Mesenchymal stem cell (in vitro differentiated cells and primary cell): ENCODE measurements around the gene TLCD2.
"Not testable (repeated sequence)": the region's sequence is repeated elsewhere in the genome, so short reads cannot be mapped to it uniquely, and the experiment has no call there.

Experiments
- DNase-seq: peaks from one replicate; pipeline ENCODE4 v3.0.0-alpha.2; 2013
- H2AFZ ChIP-seq: one replicate; pipeline ENCODE4 v1.6.1; 2013; ENCODE audit warnings: low read depth, mild to moderate bottlenecking, control low read depth, inconsistent platforms, low read length, moderate library complexity
- H2AK5ac ChIP-seq: 2 replicates; pipeline ENCODE4 v1.6.1; 2013; ENCODE audit warnings: low read length, moderate library complexity, mild to moderate bottlenecking, inconsistent platforms; ENCODE audit not compliant: severe bottlenecking
- H2BK120ac ChIP-seq: one replicate; pipeline ENCODE4 v1.6.1; 2013; ENCODE audit warnings: low read depth, mild to moderate bottlenecking, inconsistent platforms, low read length, moderate library complexity
- H2BK12ac ChIP-seq, 2 experiments: one replicate each; pipeline ENCODE4 v1.6.1; 2013; ENCODE audit warnings: inconsistent platforms in 2 of 2, low read length in 2 of 2, mild to moderate bottlenecking in 2 of 2, moderate library complexity in 2 of 2, control low read depth in 1 of 2
- H2BK15ac ChIP-seq: one replicate; pipeline ENCODE4 v1.6.1; 2013; ENCODE audit warnings: mild to moderate bottlenecking, low read depth, inconsistent platforms; ENCODE audit not compliant: poor library complexity, severe bottlenecking
- H2BK5ac ChIP-seq: 2 replicates; pipeline ENCODE4 v1.6.1; 2013; ENCODE audit warnings: low read depth, mild to moderate bottlenecking, low read length, control low read depth, inconsistent platforms; ENCODE audit not compliant: poor library complexity, severe bottlenecking
- H3K14ac ChIP-seq, 2 experiments: one replicate each; pipeline ENCODE4 v1.6.1; 2013; ENCODE audit warnings: inconsistent platforms in 2 of 2, low read length in 2 of 2, control low read depth in 1 of 2, mild to moderate bottlenecking in 1 of 2, moderate library complexity in 1 of 2
- H3K18ac ChIP-seq, 2 experiments: one replicate each; pipeline ENCODE4 v1.6.1; 2013; ENCODE audit warnings: inconsistent platforms in 2 of 2, low read length in 2 of 2, control low read depth in 1 of 2, low read depth in 1 of 2, mild to moderate bottlenecking in 1 of 2
- H3K23ac ChIP-seq, 2 experiments: one replicate each; pipeline ENCODE4 v1.6.1; 2013; ENCODE audit warnings: inconsistent platforms in 2 of 2, low read length in 2 of 2, mild to moderate bottlenecking in 2 of 2, moderate library complexity in 2 of 2, control low read depth in 1 of 2
- H3K27ac ChIP-seq: 2 replicates; pipeline ENCODE4 v1.5.1; 2013; ENCODE audit warnings: mild to moderate bottlenecking, moderate library complexity, low read length, control low read depth, inconsistent platforms; ENCODE audit not compliant: poor library complexity, severe bottlenecking
- H3K27me3 ChIP-seq, 2 experiments: 2 replicates each; pipeline versions ENCODE4 v1.6.1 to v1.7.0; 2013; ENCODE audit warnings: low read length in 2 of 2, mild to moderate bottlenecking in 2 of 2, moderate library complexity in 2 of 2, control low read depth in 1 of 2, inconsistent platforms in 1 of 2; ENCODE audit not compliant: control insufficient read depth in 1 of 2, insufficient read depth in 1 of 2
- H3K36me3 ChIP-seq, 2 experiments: 2 replicates each; pipeline versions ENCODE4 v1.6.1 to v1.7.0; 2013; ENCODE audit warnings: low read length in 2 of 2, control low read depth in 1 of 2, inconsistent platforms in 1 of 2, low read depth in 1 of 2, mild to moderate bottlenecking in 1 of 2; ENCODE audit not compliant: insufficient read depth in 2 of 2, control insufficient read depth in 1 of 2
- H3K4ac ChIP-seq, 2 experiments: one replicate each; pipeline ENCODE4 v1.6.1; 2013; ENCODE audit warnings: inconsistent platforms in 2 of 2, low read length in 2 of 2, mild to moderate bottlenecking in 2 of 2, moderate library complexity in 2 of 2, control low read depth in 1 of 2, low read depth in 1 of 2
- H3K4me1 ChIP-seq: 2 replicates; pipeline ENCODE4 v1.6.1; 2013; ENCODE audit warnings: low read depth, low read length, control low read depth; ENCODE audit not compliant: control insufficient read depth, insufficient read depth
- H3K4me2 ChIP-seq: 2 replicates; pipeline ENCODE4 v1.6.1; 2013; ENCODE audit warnings: low read length, mild to moderate bottlenecking, inconsistent platforms; ENCODE audit not compliant: poor library complexity, severe bottlenecking
- H3K4me3 ChIP-seq, 2 experiments: 2 replicates each; pipeline versions ENCODE4 v1.5.1 to v1.7.0; 2013; ENCODE audit warnings: low read length in 2 of 2, mild to moderate bottlenecking in 2 of 2, control low read depth in 1 of 2, low read depth in 1 of 2; ENCODE audit not compliant: insufficient read depth in 1 of 2
- H3K79me1 ChIP-seq: replicated peaks from 2 replicates; pipeline ENCODE4 v1.6.1; 2013; ENCODE audit warnings: mild to moderate bottlenecking, control low read depth, low read length, inconsistent platforms; ENCODE audit not compliant: poor library complexity, severe bottlenecking
- H3K9ac ChIP-seq: 2 replicates; pipeline ENCODE4 v1.7.0; 2013; ENCODE audit warnings: mild to moderate bottlenecking, low read length, moderate library complexity
- H3K9me3 ChIP-seq: 2 replicates; pipeline ENCODE4 v1.7.0; 2013; ENCODE audit warnings: mild to moderate bottlenecking, low read length; ENCODE audit not compliant: control insufficient read depth
- H4K8ac ChIP-seq: one replicate; pipeline ENCODE4 v1.6.1; 2013; ENCODE audit warnings: inconsistent platforms, mild to moderate bottlenecking, low read length, moderate library complexity
- H4K91ac ChIP-seq: one replicate; pipeline ENCODE4 v1.6.1; 2013; ENCODE audit warnings: mild to moderate bottlenecking, low read length, inconsistent platforms
- WGBS: methylation state at CpG from one replicate; pipeline ENCODE4 v1.1.7; 2013; ENCODE audit warnings: mixed read lengths; 5-methylcytosine and 5-hydroxymethylcytosine counted together

Gene TLCD2

GRCh38 chr17:1663934-1664333 is 46.2 kb downstream of the TLCD2 start:
- not testable (repeated sequence) for H3K27ac ChIP-seq, H2BK5ac ChIP-seq, H3K4me3 ChIP-seq, H2AK5ac ChIP-seq, H3K23ac ChIP-seq, H4K91ac ChIP-seq, H3K4ac ChIP-seq, H3K18ac ChIP-seq, H2BK120ac ChIP-seq, H3K27me3 ChIP-seq, DNase-seq, H3K9me3 ChIP-seq, H4K8ac ChIP-seq, H3K4me2 ChIP-seq, H3K14ac ChIP-seq, H3K4me1 ChIP-seq, H3K9ac ChIP-seq, H2BK15ac ChIP-seq, H2BK12ac ChIP-seq, H2AFZ ChIP-seq
- Histone ChIP-seq H3K36me3 (peaks cover 66 to 86% of the 10 kb centered on the region in 2 experiments), H3K79me1 (peaks cover 41% of the 10 kb centered on the region)
- 100% methylated on average over 1 of the region's 5 CpGs for WGBS

GRCh38 chr17:1661045-1661444 is 49.1 kb downstream of the TLCD2 start:
- no peaks in the 10 kb centered on the region for H3K27me3 ChIP-seq
- H4K91ac ChIP-seq, result no peak overlapping the region
- WGBS, result 98% methylated on average over 12 of the region's 12 CpGs
- no peak overlapping the region for H2BK5ac ChIP-seq
- H2BK15ac ChIP-seq, result no peak overlapping the region
- no peak overlapping the region for H3K23ac ChIP-seq
- H4K8ac ChIP-seq, result no peak overlapping the region
- no peak overlapping the region for H2AFZ ChIP-seq
- H2BK12ac ChIP-seq, result no peak overlapping the region
- H3K4me1 ChIP-seq, result no peaks in the 10 kb centered on the region
- no peak overlapping the region for H3K4ac ChIP-seq
- H3K4me3 ChIP-seq, result no peak overlapping the region
- DNase-seq, result no peak
- H3K18ac ChIP-seq, result no peak overlapping the region
- peaks cover 76 to 89% of the 10 kb centered on the region in 2 experiments for H3K36me3 ChIP-seq
- no peaks in the 10 kb centered on the region for H3K9me3 ChIP-seq
- no peak overlapping the region for H3K9ac ChIP-seq
- H3K4me2 ChIP-seq, result no peak overlapping the region
- peaks cover 36% of the 10 kb centered on the region for H3K79me1 ChIP-seq
- no peak overlapping the region for H3K14ac ChIP-seq
- no peak overlapping the region for H2AK5ac ChIP-seq
- no peak overlapping the region for H2BK120ac ChIP-seq
- no peak overlapping the region for H3K27ac ChIP-seq

- no peak overlapping the region for H2BK120ac ChIP-seq
- no peak overlapping the region for H2BK5ac ChIP-seq
- H3K36me3 ChIP-seq, result peaks cover 82 to 92% of the 10 kb centered on the region in 2 experiments
- H4K91ac ChIP-seq, result no peak overlapping the region
- no peak overlapping the region for H3K4me2 ChIP-seq
- no peak overlapping the region for H3K4me3 ChIP-seq
- H3K23ac ChIP-seq, result no peak overlapping the region
- no peak overlapping the region for H4K8ac ChIP-seq
- H3K27ac ChIP-seq, result no peak overlapping the region
- no peak overlapping the region for H2AK5ac ChIP-seq
- H3K9me3 ChIP-seq, result no peaks in the 10 kb centered on the region
- no peaks in the 10 kb centered on the region for H3K27me3 ChIP-seq
- no peak overlapping the region for H2BK12ac ChIP-seq
- no peak overlapping the region for H2AFZ ChIP-seq
- DNase-seq, result no peak
- H3K4me1 ChIP-seq, result no peaks in the 10 kb centered on the region
- no peak overlapping the region for H3K14ac ChIP-seq
- H3K79me1 ChIP-seq, result peaks cover 30% of the 10 kb centered on the region
- no peak overlapping the region for H3K4ac ChIP-seq
- no peak overlapping the region for H2BK15ac ChIP-seq
- H3K9ac ChIP-seq, result no peak overlapping the region
- WGBS, result 99% methylated on average over 9 of the region's 9 CpGs
- H3K18ac ChIP-seq, result no peak overlapping the region
These were observed 52.1 kb downstream of the TLCD2 start for GRCh38 chr17:1658100-1658499.

- no peak overlapping the region for H2BK15ac ChIP-seq
- no peak overlapping the region for H3K23ac ChIP-seq
- H3K9ac ChIP-seq, result no peak overlapping the region
- H3K4me1 ChIP-seq, result peaks cover 14% of the 10 kb centered on the region
- H3K27ac ChIP-seq, result no peak overlapping the region
- WGBS, result 97% methylated on average over 11 of the region's 14 CpGs
- H2AFZ ChIP-seq, result no peak overlapping the region
- H3K14ac ChIP-seq, result no peak overlapping the region
- no peak overlapping the region for H2BK120ac ChIP-seq
- no peak overlapping the region for H2AK5ac ChIP-seq
- no peak overlapping the region for H3K4me2 ChIP-seq
- no peak for DNase-seq
- no peak overlapping the region for H3K18ac ChIP-seq
- H2BK5ac ChIP-seq, result no peak overlapping the region
- no peak overlapping the region for H3K4me3 ChIP-seq
- H3K9me3 ChIP-seq, result no peaks in the 10 kb centered on the region
- H3K27me3 ChIP-seq, result no peaks in the 10 kb centered on the region
- no peak overlapping the region for H4K91ac ChIP-seq
- H3K4ac ChIP-seq, result no peak overlapping the region
- no peak overlapping the region for H2BK12ac ChIP-seq
- H3K79me1 ChIP-seq, result peaks cover 12% of the 10 kb centered on the region
- peaks cover 78 to 80% of the 10 kb centered on the region in 2 experiments for H3K36me3 ChIP-seq
- H4K8ac ChIP-seq, result no peak overlapping the region
These were observed 56.4 kb downstream of the TLCD2 start for GRCh38 chr17:1653735-1654134.
